Left ventricle myocardium inferior (tissue), 1 donor: ENCODE measurements around the gene ANTXR1. TPM values are rescaled to one million over a fixed set of nuclear protein-coding genes. Genes with fewer than 3 reads are reported as not detected.

Source experiments
- DNase-seq: peaks from one replicate; pipeline ENCODE4 v3.0.0-alpha.2; 2020
- H3K27ac ChIP-seq: fragments of 200-600 bp; replicated peaks from 2 replicates; pipeline ENCODE4 v1.8.0; 2021
- H3K27me3 ChIP-seq: fragments of 200-600 bp; 2 replicates; pipeline ENCODE4 v1.8.0; 2021; ENCODE audit warnings: low read depth
- H3K36me3 ChIP-seq: fragments of 200-600 bp; 2 replicates; pipeline ENCODE4 v1.8.0; 2021
- H3K4me1 ChIP-seq: fragments of 200-600 bp; 2 replicates; pipeline ENCODE4 v1.8.0; 2021
- H3K4me3 ChIP-seq: fragments of 200-600 bp; 2 replicates; pipeline ENCODE4 v1.8.0; 2021; ENCODE audit warnings: mild to moderate bottlenecking, moderate library complexity
- H3K9me3 ChIP-seq: fragments of 200-600 bp; replicated peaks from 2 replicates; pipeline ENCODE4 v1.8.0; 2021
- CTCF ChIP-seq: fragments of 200-600 bp; IDR thresholded peaks from 2 replicates; pipeline ENCODE4 v1.8.0; 2021; ENCODE audit warnings: antibody characterized with exemption, mild to moderate bottlenecking, borderline replicate concordance
- intact Hi-C: fragments of 100-400 bp; cut with micrococcal nuclease; formaldehyde crosslinking; loops from one replicate; pipeline ENCODE4 v1.11.0; 2022
- total RNA-seq: library from RNA; stranded (reverse); fragmentation: NEBNext Ultra II Directional; extraction: Animal tissue kit (Norgen Biotek cat#: 25700); gene quantifications from one replicate; pipeline ENCODE4 v1.2.1, GENCODE V29; 2021
- donor health status: DM: no; HTN: yes; CAD: no; lungs with severe emphysema.

The ANTXR1 gene
- total RNA-seq, 1 donor from 2014 or later: 23.3 TPM

- no peak overlapping the region for H3K4me3 ChIP-seq
- no peak for TF ChIP-seq CTCF
- DNase-seq: no peak
- peaks cover 32% of the 10 kb centered on the region for H3K4me1 ChIP-seq
- H3K27ac ChIP-seq: no peak overlapping the region
- no peaks in the 10 kb centered on the region for H3K9me3 ChIP-seq
- H3K27me3 ChIP-seq: no peaks in the 10 kb centered on the region
- intact Hi-C loops: no loop called here
- peaks cover 3% of the 10 kb centered on the region for H3K36me3 ChIP-seq
These were observed 110.2 kb downstream of the ANTXR1 start for GRCh38 chr2:69123182-69123581.

- no peak for DNase-seq
- Histone ChIP-seq H3K4me1 (peaks cover 32% of the 10 kb centered on the region), H3K27ac (no peak overlapping the region), H3K36me3 (peaks cover 3% of the 10 kb centered on the region), H3K4me3 (no peak overlapping the region), H3K27me3 (no peaks in the 10 kb centered on the region), H3K9me3 (no peaks in the 10 kb centered on the region)
- no peak for TF ChIP-seq CTCF
- intact Hi-C loops: no loop called here
These were observed 111.4 kb downstream of the ANTXR1 start for GRCh38 chr2:69124343-69124742.

GRCh38 chr2:69125816-69126215 lies 112.8 kb downstream of the ANTXR1 start:
- TF ChIP-seq CTCF: no peak
- no peaks in the 10 kb centered on the region for H3K9me3 ChIP-seq
- no peak for DNase-seq
- H3K4me1 ChIP-seq: peaks cover 32% of the 10 kb centered on the region
- no peak overlapping the region for H3K27ac ChIP-seq
- no peaks in the 10 kb centered on the region for H3K27me3 ChIP-seq
- intact Hi-C loops: no loop called here
- H3K4me3 ChIP-seq: no peak overlapping the region
- peaks cover 3% of the 10 kb centered on the region for H3K36me3 ChIP-seq

GRCh38 chr2:69126341-69126740 lies 113.4 kb downstream of the ANTXR1 start:
- H3K4me3 ChIP-seq: no peak overlapping the region
- TF ChIP-seq CTCF: no peak
- intact Hi-C loops: no loop called here
- H3K36me3 ChIP-seq: peaks cover 3% of the 10 kb centered on the region
- H3K9me3 ChIP-seq: no peaks in the 10 kb centered on the region
- DNase-seq: no peak
- peaks cover 32% of the 10 kb centered on the region for H3K4me1 ChIP-seq
- H3K27me3 ChIP-seq: no peaks in the 10 kb centered on the region
- H3K27ac ChIP-seq: no peak overlapping the region

- Histone ChIP-seq H3K4me3 (no peak overlapping the region), H3K36me3 (no peaks in the 10 kb centered on the region), H3K9me3 (no peaks in the 10 kb centered on the region), H3K27me3 (no peaks in the 10 kb centered on the region), H3K27ac (no peak overlapping the region), H3K4me1 (peaks cover 10% of the 10 kb centered on the region)
- TF ChIP-seq CTCF: no peak
- no peak for DNase-seq
- intact Hi-C loops: no loop called here
These were observed 118.5 kb downstream of the ANTXR1 start for GRCh38 chr2:69131452-69131851.
